HAP-1 (cell line): ENCODE measurements around the gene ITIH6.
"Not testable (repeated sequence)": the region's sequence is repeated elsewhere in the genome, so short reads cannot be mapped to it uniquely, and the experiment has no call there.

Experiments
- DNase-seq, 2 experiments: peaks; one replicate each; pipeline ENCODE4 v3.0.0-alpha.2; 2016 to 2020; ENCODE audit warnings: low spot score in 2 of 2
- H3K27me3 ChIP-seq: fragments of 250-450 bp; sonication (Bioruptor Pico); 2 replicates; pipeline ENCODE4 v1.5.1; 2020; ENCODE audit warnings: low read depth, mild to moderate bottlenecking, moderate library complexity
- H3K36me3 ChIP-seq: fragments of 250-450 bp; sonication (Bioruptor Pico); replicated peaks from 2 replicates; pipeline ENCODE4 v1.5.1; 2020; ENCODE audit warnings: mild to moderate bottlenecking
- H3K4me1 ChIP-seq: fragments of 250-450 bp; sonication (Bioruptor Pico); 2 replicates; pipeline ENCODE4 v1.5.1; 2020; ENCODE audit warnings: mild to moderate bottlenecking
- H3K4me3 ChIP-seq: fragments of 250-450 bp; sonication (Bioruptor Pico); 2 replicates; pipeline ENCODE4 v1.5.1; 2020; ENCODE audit warnings: mild to moderate bottlenecking, moderate library complexity
- H3K9me3 ChIP-seq: fragments of 250-450 bp; sonication (Bioruptor Pico); 2 replicates; pipeline ENCODE4 v1.5.1; 2020; ENCODE audit warnings: mild to moderate bottlenecking, moderate library complexity
- in situ Hi-C: fragments of 300-500 bp; cut with MboI; formaldehyde crosslinking; loops from 3 replicates; pipeline ENCODE4 v1.14.3; 2020; ENCODE audit warnings: low sequenced_read_pairs, inconsistent platforms, mixed read lengths

Gene ITIH6

DNA sequence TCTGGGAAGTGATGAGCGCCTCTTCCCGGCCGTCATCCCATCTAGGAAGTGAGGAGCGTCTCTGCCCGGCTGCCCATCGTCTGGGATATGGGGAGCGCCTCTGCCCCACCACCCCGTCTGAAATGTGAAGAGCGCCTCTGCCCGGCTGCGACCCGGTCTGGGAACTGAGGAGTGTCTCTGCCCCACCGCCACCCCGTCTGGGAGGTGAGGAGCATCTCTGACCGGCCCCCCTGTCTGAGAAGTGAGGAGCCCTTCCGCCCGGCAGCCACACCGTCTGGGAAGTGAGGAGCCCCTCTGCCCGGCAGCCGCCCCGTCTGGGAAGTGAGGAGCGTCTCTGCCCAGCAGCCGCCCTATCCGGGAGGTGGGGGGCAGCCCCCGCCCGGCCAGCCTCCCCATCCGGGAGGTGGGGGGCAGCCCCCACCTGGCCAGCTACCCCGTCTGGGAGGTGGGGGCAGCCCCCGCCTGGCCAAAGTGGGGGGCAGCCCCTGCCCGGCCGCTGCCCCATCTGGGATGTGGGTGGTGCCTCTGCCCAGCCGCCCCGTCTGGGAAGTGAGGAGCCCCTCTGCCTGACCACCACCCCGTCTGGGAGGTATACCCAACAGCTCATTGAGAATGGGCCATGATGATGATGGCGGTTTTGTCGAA, 61.6 kb downstream of the ITIH6 start:
- H3K27me3 ChIP-seq, H3K9me3 ChIP-seq, DNase-seq, H3K4me1 ChIP-seq, in situ Hi-C loops, H3K36me3 ChIP-seq, H3K4me3 ChIP-seq: not testable (repeated sequence)

GRCh38 chrX:54721424-54721823, 76.6 kb downstream of the ITIH6 start:
- DNase-seq = no peak
- Histone ChIP-seq H3K4me3 (no peak overlapping the region), H3K9me3 (no peaks in the 10 kb centered on the region), H3K4me1 (no peaks in the 10 kb centered on the region), H3K27me3 (no peaks in the 10 kb centered on the region), H3K36me3 (no peaks in the 10 kb centered on the region)
- in situ Hi-C loops = no loop called here

- H3K4me3 ChIP-seq = no peak overlapping the region
- no peaks in the 10 kb centered on the region for H3K9me3 ChIP-seq
- no peaks in the 10 kb centered on the region for H3K36me3 ChIP-seq
- no peaks in the 10 kb centered on the region for H3K4me1 ChIP-seq
- in situ Hi-C loops = no loop called here
- H3K27me3 ChIP-seq = no peaks in the 10 kb centered on the region; the same call in 1 of the 2 replicates
- DNase-seq = no peak
These were observed 82.4 kb downstream of the ITIH6 start for GRCh38 chrX:54715621-54716020.

- Histone ChIP-seq H3K9me3 (no peaks in the 10 kb centered on the region), H3K4me3 (no peak overlapping the region), H3K4me1 (no peaks in the 10 kb centered on the region), H3K27me3 (peaks cover 2% of the 10 kb centered on the region; the same call in 1 of the 2 replicates), H3K36me3 (no peaks in the 10 kb centered on the region)
- DNase-seq = no peak
- in situ Hi-C loops = no loop called here
These were observed 83.6 kb downstream of the ITIH6 start for GRCh38 chrX:54714424-54714823.

- Histone ChIP-seq H3K9me3 (no peaks in the 10 kb centered on the region), H3K4me1 (no peaks in the 10 kb centered on the region), H3K27me3 (peaks cover 2% of the 10 kb centered on the region; the same call in 1 of the 2 replicates), H3K36me3 (no peaks in the 10 kb centered on the region), H3K4me3 (no peak overlapping the region)
- in situ Hi-C loops = no loop called here
- no peak for DNase-seq
These were observed 86.3 kb downstream of the ITIH6 start for GRCh38 chrX:54711735-54712134.

- H3K36me3 ChIP-seq = no peaks in the 10 kb centered on the region
- H3K9me3 ChIP-seq = no peaks in the 10 kb centered on the region
- no peaks in the 10 kb centered on the region for H3K4me1 ChIP-seq
- H3K27me3 ChIP-seq = 0 out of 2 replicates have a peak, but pooled peaks cover 2% of the 10 kb centered on the region
- no peak overlapping the region for H3K4me3 ChIP-seq
- in situ Hi-C loops = no loop called here
- DNase-seq = no peak
These were observed 87.1 kb downstream of the ITIH6 start for GRCh38 chrX:54710920-54711319.

- Histone ChIP-seq H3K4me1 (no peaks in the 10 kb centered on the region), H3K4me3 (no peak overlapping the region), H3K36me3 (no peaks in the 10 kb centered on the region), H3K27me3 (0 out of 2 replicates have a peak, but pooled peaks cover 2% of the 10 kb centered on the region), H3K9me3 (no peaks in the 10 kb centered on the region)
- DNase-seq = no peak
- in situ Hi-C loops = no loop called here
These were observed 89.7 kb downstream of the ITIH6 start for GRCh38 chrX:54708404-54708803.
